HG03432 (cell line): ENCODE measurements around the gene AIDA.
A peak's percentile ranks its signal among the peaks of the same experiment; 100 is the strongest.
"Not testable (repeated sequence)": the region's sequence is repeated elsewhere in the genome, so short reads cannot be mapped to it uniquely, and the experiment has no call there.

Experiments
- ATAC-seq: cut with Tn5 transposase; IDR thresholded peaks from one replicate; pipeline ENCODE4 v1.9.1; 2021; ENCODE audit warnings: mild to moderate bottlenecking, moderate library complexity; ENCODE audit not compliant: unreplicated experiment

Gene AIDA

GRCh38 chr1:222712253-222713090 lies at the start of gene AIDA, which contains the start of gene BROX:
TSS of gene AIDA (minus strand) at chr1:222712491. CDS start at chr1:222712317, 174 bp downstream.
TSS of gene BROX (plus strand) at chr1:222712564. CDS start at chr1:222715700, 3,136 bp downstream.
- ATAC-seq, result peak; percentile 85

GRCh38 chr1:222761083-222761482 lies 48.8 kb upstream of the AIDA start:
- ATAC-seq, result no peak

- ATAC-seq, result no peak
These were observed 47.3 kb upstream of the AIDA start for GRCh38 chr1:222759451-222760035.

- no peak for ATAC-seq
These were observed 45.5 kb upstream of the AIDA start for GRCh38 chr1:222757646-222758268.

- no peak for ATAC-seq
These were observed 42.3 kb upstream of the AIDA start for GRCh38 chr1:222754366-222755139.

GRCh38 chr1:222751255-222751654 lies 39.0 kb upstream of the AIDA start:
- no peak for ATAC-seq

GRCh38 chr1:222750651-222751050 lies 38.4 kb upstream of the AIDA start:
- ATAC-seq, result peak; percentile 94

GRCh38 chr1:222749927-222750326 lies 37.6 kb upstream of the AIDA start:
- no peak for ATAC-seq

- ATAC-seq, result not testable (repeated sequence)
These were observed 29.6 kb upstream of the AIDA start for GRCh38 chr1:222741630-222742457.

GRCh38 chr1:222739929-222740328 lies 27.6 kb upstream of the AIDA start:
- ATAC-seq, result no peak

- no peak for ATAC-seq
These were observed 27.2 kb upstream of the AIDA start for GRCh38 chr1:222739465-222739864.

- no peak for ATAC-seq
These were observed 24.7 kb upstream of the AIDA start, which contains the start of gene FAM177B for GRCh38 chr1:222736972-222737371. TSS of gene FAM177B (plus strand) at chr1:222737202. CDS start at chr1:222746546, 9,344 bp downstream.

GRCh38 chr1:222736470-222736869 lies 24.2 kb upstream of the AIDA start:
- ATAC-seq, result no peak

GRCh38 chr1:222734740-222735139 lies 22.4 kb upstream of the AIDA start:
- ATAC-seq, result no peak

GRCh38 chr1:222732216-222733159 lies 20.2 kb upstream of the AIDA start:
- peak; percentile 98 for ATAC-seq

GRCh38 chr1:222730866-222731265 lies 18.6 kb upstream of the AIDA start:
- ATAC-seq, result no peak

- no peak for ATAC-seq
These were observed 16.5 kb upstream of the AIDA start for GRCh38 chr1:222728746-222729145.

GRCh38 chr1:222716393-222716792 lies 4.1 kb upstream of the AIDA start:
- ATAC-seq, result no peak
